ENCODE data around the gene GABBR2. TPM values are rescaled to one million over a fixed set of nuclear protein-coding genes. Genes with fewer than 3 reads are reported as not detected.
A peak's percentile ranks its signal among the peaks of the same experiment; 100 is the strongest.

The GABBR2 gene
- total RNA-seq, 1 donor from 2014 or later = not detected

DNA sequence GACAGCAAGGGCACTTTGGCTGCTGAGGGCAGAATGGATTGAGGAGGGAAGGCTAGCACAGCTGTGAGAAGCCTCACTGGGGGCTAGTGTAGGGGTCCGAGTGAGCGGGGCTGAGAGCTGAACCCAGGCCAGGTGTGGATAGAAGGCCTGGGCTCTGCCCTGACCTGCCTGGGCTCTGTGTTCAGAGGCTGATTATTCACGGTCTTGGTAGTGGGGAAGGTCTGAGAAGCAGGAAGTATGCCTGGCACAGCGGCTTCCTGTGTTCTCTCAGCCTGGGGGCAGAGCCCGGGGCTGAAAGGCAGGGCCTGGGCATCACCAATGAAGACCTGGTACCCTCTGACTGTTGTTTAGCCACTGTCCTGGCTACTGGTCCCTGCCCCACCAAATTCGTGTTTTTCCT, 316.9 kb downstream of the GABBR2 start:
- Histone ChIP-seq H3K4me3 (ENCODE audit: low read depth, low read length) (no peak overlapping the region), H3K27me3 (ENCODE audit: control insufficient read depth, insufficient read depth, low read length) (no peaks in the 10 kb centered on the region), H3K36me3 (ENCODE audit: control insufficient read depth, insufficient read depth, low read length) (no peaks in the 10 kb centered on the region)
- DNase-seq (ENCODE audit: low read depth) (peak; percentile 68), FAIRE-seq (no peak)
- TF ChIP-seq, protein P1, sequence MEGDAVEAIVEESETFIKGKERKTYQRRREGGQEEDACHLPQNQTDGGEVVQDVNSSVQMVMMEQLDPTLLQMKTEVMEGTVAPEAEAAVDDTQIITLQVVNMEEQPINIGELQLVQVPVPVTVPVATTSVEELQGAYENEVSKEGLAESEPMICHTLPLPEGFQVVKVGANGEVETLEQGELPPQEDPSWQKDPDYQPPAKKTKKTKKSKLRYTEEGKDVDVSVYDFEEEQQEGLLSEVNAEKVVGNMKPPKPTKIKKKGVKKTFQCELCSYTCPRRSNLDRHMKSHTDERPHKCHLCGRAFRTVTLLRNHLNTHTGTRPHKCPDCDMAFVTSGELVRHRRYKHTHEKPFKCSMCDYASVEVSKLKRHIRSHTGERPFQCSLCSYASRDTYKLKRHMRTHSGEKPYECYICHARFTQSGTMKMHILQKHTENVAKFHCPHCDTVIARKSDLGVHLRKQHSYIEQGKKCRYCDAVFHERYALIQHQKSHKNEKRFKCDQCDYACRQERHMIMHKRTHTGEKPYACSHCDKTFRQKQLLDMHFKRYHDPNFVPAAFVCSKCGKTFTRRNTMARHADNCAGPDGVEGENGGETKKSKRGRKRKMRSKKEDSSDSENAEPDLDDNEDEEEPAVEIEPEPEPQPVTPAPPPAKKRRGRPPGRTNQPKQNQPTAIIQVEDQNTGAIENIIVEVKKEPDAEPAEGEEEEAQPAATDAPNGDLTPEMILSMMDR (IDR thresholded peaks at IDR 0.05; ENCODE audit: insufficient read depth, low read length, severe bottlenecking) = no peak

DNA sequence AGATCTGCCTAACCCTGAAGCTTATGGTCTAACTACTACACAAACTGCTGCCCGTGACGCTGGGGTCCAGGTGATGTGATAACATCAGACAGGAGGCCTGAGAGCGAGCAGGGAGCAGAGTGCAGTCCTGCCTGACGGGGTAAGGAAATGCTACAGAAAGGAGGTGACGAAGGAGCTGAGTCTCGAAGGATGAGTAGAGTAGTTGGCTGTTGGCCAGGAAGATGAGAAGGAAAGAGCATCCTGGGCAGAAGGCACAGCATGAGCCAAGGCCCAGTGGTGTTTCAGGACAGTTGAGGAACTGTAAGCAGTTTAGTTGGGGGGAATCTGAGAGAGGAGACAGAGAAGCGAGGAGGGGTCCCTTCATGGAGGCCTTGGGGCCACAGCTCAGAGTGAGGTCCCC, 317.3 kb downstream of the GABBR2 start:
- no peaks in the 10 kb centered on the region for H3K36me3 ChIP-seq (ENCODE audit: control insufficient read depth, insufficient read depth, low read length)
- TF ChIP-seq, protein P1 (IDR thresholded peaks at IDR 0.05; ENCODE audit: insufficient read depth, low read length, severe bottlenecking) = no peak
- FAIRE-seq (no peak), DNase-seq (ENCODE audit: low read depth) (peak; percentile 69)
- H3K27me3 ChIP-seq (ENCODE audit: control insufficient read depth, insufficient read depth, low read length) = no peaks in the 10 kb centered on the region
- no peak overlapping the region for H3K4me3 ChIP-seq (ENCODE audit: low read depth, low read length)

DNA sequence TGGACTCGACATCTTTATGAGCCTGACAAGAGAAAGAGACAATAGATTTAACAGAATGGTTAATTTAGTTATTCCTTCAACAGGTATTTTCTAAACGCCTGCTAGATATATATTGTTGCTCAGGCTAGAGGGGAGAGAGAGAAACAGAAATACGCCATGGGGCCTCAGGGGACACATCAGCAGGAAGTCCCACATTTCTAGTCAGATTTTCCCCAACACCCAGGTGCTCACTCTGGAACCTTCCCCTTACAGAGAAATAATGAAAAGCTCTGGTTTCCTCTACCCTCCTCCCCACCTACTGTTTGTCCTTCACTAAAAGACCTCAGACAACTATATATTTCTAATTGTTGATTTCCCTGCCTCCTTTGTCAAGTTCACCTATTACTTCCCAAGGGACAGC, 323.0 kb downstream of the GABBR2 start:
- TF ChIP-seq, protein P1 (IDR thresholded peaks at IDR 0.05; ENCODE audit: insufficient read depth, low read length, severe bottlenecking) = no peak
- DNase-seq (ENCODE audit: low read depth) = no peak
- FAIRE-seq = no peak
- Histone ChIP-seq H3K36me3 (ENCODE audit: control insufficient read depth, insufficient read depth, low read length) (no peaks in the 10 kb centered on the region), H3K27me3 (ENCODE audit: control insufficient read depth, insufficient read depth, low read length) (no peaks in the 10 kb centered on the region), H3K4me3 (ENCODE audit: low read depth, low read length) (no peak overlapping the region)

DNA sequence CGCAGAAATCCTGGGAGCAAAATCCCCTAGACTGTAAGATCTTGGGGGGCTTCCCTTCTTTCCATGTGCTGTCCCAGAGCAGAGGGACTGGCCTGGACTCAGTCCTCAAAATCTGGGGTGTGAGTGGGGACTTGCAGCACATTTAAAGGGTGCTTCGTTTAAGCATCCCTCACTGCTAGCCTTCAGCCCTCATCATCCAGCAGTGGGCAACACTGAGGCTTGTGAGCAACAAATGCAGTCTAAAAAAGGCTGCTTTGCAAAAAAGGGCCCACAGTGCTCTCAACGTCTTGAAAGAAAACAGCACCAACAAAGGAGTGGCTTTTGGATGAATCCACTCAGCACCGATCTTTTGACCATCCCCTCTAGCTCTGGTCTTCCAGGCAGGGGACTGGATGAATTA, 325.0 kb downstream of the GABBR2 start:
- Histone ChIP-seq H3K4me3 (ENCODE audit: low read depth, low read length) (no peak overlapping the region), H3K36me3 (ENCODE audit: control insufficient read depth, insufficient read depth, low read length) (no peaks in the 10 kb centered on the region), H3K27me3 (ENCODE audit: control insufficient read depth, insufficient read depth, low read length) (no peaks in the 10 kb centered on the region)
- TF ChIP-seq, protein P1 (IDR thresholded peaks at IDR 0.05; ENCODE audit: insufficient read depth, low read length, severe bottlenecking) = no peak
- FAIRE-seq (no peak), DNase-seq (ENCODE audit: low read depth) (no peak)

DNA sequence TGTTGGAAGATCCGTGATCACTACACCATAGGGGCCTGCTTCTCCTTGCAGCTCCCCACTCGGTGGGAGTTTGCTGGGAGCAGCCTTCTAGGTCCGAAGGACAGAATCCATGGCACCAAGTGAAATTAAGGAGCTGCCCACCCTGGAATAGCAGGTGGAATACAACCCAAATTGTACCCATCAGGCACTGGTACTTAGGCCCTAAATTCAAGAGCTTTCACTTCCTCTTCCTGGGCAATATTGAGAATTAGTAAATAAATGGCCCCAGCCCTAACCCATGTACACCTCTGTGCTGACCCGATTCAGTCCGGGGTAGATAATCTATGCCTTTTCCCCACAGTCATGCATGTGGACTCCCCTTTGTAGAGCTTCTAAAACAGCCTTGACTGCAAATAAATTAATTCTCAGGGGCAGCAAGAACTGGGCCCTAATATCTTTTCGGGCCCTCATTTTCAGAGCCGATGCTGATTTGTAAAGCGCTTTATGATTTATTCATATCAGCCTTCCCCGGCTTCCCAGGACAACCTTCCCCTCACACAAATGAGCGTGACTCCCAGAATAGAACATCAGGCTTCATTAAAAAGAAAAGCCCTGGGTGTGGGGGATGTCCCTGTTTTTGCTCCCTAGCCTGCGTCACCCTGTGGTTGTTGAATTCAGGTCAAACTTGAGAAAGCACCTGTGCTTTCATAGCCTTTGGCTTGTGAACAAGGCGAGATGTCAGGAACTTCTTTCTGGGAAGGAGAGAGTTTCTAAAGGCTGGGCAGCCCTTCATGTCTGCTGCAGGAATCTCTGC, 327.2 kb downstream of the GABBR2 start:
- FAIRE-seq (no peak), DNase-seq (ENCODE audit: low read depth) (no peak)
- Histone ChIP-seq H3K36me3 (ENCODE audit: control insufficient read depth, insufficient read depth, low read length) (no peaks in the 10 kb centered on the region), H3K4me3 (ENCODE audit: low read depth, low read length) (no peak overlapping the region), H3K27me3 (ENCODE audit: control insufficient read depth, insufficient read depth, low read length) (no peaks in the 10 kb centered on the region)
- TF ChIP-seq, protein P1 (IDR thresholded peaks at IDR 0.05; ENCODE audit: insufficient read depth, low read length, severe bottlenecking) = no peak

All from bronchial epithelial cell (primary cell).